ENCODE results near the gene PACRG.

Gene PACRG

DNA sequence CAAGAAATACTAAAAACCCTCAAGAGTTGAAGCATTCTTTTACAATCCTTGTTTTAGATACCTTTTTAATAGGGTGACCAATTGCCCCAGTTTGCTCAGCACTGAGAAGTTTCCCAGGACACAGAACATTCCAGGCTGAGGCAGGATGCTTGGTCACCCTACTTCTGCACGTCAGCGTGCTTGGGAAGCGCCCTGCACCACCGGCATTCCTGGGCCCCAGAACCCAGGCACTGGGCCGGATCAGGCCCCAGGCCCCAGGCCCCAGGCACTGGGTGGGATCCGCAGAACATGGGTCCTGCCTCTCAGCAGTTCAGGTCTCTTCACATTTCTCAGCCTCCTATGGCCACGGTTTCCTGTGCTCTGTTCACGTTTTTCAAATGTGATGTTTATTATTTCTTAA, 472.9 kb downstream of the PACRG start:
- no peak for DNase-seq (ENCODE audit: low read depth)

DNA sequence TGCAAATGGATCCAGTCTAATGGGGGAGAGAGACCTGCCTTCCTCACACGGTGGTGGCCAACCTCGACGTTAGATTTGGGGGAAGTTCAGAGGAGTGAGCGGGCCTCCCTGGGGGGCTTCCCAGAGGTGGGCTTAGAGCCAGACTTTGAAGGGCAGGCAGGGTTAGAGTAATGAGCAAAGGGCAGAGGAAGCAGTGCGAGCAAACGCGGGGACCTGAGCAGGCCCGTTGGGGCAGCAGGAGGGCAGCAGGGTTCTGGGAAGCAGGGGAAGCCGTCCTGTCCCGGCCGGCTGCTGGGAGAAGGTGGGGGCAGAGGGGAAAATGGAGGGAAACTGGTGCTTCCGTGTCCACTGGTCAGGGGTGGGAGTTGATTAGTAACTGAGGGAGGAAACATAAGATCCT, 474.1 kb downstream of the PACRG start:
- DNase-seq (ENCODE audit: low read depth): no peak

DNA sequence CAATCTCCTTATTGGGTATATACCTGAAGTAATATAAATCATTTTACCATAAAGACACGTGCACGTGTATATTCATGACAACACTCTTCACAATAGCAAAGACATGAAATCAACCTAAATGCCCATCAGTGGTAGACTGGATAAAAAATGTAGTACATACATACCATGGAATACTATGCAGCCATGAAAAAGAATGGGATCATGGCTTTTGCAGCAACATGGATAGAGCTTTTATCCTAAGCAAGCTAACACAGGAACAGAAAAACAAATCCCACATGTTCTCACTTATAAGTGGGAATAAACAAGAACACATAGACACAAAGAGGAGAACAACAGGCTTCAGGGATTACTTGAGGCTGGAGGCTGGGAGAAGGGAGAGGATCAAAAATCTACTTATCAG, 478.4 kb downstream of the PACRG start:
- DNase-seq (ENCODE audit: low read depth): no peak

DNA sequence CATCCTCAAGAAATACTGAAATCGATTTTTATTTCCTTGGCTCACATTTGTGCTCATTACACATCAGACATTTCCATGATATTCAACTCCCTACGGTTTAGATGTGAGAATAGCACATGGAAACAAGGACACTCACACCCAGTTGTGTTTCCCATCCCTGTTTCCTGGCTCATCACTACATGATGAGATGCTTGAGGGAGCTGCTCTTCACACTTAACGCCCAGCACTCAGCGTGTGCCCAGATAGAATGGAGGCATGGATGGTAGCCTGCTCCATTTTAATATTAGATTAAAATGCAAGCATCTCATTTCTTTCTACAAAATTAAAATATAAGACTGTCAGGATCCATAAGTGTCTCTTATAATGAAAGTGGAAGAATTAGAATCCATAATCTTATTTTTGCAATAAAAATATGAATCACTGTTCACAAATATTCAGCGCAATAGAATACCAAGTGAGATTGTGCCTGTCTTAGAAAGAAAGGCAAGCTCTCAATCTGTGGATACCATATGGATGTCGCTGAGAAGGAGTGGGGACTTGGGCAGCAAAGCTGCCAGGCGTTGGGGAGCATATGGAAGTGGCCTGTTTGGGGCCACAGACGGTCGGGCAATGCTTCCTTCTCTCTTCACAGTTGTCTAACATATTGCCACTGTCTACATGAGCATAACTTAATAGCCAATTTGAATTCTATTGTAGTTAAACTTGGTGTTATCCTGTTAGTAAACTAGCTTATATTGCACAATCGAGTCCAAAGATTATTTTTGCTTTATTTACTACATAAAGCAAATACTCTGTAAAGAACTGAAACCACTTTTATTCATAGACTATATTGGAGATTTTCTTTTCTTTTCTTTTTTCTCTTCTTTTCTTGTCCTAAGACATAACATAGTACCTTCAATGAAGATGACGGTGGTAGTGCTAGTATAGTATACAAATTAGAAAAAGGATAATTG, 479.9 kb downstream of the PACRG start:
- no peak for DNase-seq (ENCODE audit: low read depth)

DNA sequence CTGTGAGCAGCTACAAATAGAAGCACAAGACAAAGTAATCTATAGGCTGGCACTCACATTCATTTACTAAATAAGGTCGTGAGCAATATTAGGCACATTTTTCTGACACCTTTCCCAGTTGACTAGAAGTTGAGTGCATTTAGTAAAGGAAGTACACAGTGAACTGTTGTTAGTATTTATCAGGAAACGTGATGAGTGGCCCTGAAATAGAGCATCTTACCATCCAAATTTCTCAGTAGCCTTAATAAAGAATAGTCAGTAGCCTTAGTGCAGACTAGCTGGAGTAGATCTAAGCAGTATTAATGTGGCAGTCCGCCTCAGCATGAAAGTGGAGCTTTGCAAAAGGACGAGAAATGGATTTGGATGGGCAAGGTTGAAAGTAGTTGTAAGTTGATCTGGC, 481.2 kb downstream of the PACRG start:
- no peak for DNase-seq (ENCODE audit: low read depth)

DNA sequence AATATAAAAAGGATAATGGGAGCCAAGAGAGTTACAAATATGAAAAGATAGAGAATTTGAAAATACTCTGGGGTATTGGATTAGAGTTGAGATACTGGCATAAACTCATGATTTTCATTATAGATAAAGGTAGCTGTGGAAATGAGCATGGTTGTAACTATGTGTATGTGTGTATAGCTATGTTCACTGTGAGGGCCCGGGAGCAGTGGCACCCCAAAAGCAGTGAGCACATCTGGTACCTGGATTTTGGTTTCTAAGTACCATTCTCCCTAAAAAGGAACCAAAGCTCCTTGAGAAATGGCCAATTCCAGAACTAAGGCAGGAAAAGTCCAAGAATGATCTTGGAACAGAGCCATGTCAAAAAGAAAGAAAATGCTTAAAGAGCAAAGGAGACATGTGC, 484.3 kb downstream of the PACRG start:
- DNase-seq (ENCODE audit: low read depth): no peak

DNA sequence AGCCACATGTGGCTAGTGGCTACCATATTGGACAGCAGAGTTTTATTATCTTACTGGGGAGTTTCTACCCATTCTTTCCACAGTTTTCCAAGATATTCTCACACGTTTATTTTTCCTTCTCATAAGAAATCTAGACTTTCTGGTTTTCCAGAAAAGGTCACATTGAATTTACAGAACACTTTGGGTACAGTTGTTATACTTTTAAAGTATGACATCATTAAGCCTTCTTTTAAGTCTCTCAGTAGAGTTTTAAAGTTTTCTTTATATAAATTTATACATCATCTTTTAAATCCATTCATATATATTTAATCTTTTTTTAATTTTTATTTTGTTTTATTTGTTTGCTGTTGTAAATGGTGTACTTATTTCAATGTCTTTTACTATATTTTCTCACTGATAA, 486.5 kb downstream of the PACRG start:
- no peak for DNase-seq (ENCODE audit: low read depth)

DNA sequence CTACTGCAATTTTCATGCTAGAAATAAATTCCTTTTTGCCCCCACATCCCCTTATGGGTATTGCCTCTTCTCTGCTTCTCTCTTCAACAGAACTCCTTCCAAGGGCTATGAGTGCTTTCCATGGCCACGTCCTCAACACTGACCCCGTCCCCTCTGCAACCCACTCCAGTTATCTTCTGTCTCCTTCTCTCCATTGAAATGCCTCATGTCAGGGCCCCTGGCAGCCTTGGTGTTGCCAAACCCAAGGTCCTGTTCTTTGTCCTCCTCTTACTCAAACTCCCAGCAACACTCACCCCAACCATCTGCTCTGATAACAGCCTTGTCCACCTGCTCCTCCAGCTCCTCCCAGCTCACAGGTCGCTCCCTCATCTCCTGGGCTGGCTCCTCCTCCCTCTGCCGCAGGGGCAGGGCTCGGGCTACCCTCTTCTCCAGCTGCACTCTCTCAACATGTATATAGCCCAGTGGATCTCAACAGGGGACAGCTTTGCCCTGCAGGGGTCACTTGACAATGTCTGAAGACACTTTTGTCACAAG, 490.7 kb downstream of the PACRG start:
- no peak for DNase-seq (ENCODE audit: low read depth)

DNA sequence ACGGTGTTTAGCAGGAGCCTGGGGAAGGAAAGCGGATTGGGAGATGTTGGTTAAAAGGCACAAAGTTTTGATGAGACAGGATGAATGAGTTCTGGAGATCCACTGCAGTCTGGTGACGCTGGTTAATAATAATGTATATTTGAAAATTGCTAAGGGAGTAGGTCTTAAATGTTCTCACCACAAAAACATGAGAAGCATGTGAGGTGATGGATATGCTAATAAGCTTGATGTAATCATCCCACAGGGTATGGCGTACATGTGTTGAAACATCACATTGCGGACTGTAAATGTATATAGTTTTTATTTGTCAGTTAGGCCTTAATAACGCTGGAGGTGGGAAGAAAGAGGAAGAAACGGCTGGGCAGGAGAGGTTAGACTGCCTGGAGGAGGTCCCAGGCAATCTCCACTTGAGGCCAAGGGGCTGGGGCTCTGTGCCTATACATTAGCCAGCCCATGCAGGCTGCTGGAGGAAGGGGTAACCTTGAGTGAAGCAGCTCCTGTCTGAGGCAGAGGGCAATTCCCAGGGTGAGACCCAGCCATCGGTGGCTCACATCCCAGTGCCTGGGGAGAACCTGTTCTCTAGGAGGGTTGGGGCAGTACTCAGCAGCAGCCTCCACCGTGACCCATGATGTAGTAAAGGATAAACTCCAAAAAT, 498.5 kb downstream of the PACRG start:
- DNase-seq (ENCODE audit: low read depth): no peak

DNA sequence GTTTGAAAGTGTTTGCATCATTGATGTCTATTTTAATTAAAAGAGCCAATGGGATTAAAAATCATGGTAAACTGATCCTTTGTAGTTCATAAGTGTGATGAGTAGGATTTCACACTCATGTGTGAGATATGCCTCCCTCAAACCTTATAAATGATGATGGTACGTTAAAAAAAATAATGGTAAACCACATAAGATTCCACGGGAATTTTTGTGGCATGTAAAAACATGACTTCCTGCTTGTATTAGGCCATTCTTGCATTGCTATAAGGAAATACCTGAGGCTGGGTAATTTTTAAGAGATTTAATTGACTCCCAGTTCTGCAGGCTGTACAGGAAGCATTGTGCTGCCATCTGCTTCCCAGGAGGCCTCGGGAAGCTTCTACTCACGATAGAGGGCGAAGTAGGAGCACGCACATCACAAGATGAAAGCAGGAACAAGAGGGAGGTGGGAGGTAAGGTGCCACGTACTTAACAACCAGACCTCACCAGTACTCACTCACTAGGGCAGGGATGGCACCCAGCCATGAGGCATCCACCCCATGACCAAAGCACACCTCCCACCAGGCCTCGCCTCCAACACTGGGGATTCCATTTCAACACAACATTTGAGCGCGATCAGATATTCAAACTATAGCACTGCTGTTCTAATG, 499.2 kb downstream of the PACRG start:
- DNase-seq (ENCODE audit: low read depth): no peak

DNA sequence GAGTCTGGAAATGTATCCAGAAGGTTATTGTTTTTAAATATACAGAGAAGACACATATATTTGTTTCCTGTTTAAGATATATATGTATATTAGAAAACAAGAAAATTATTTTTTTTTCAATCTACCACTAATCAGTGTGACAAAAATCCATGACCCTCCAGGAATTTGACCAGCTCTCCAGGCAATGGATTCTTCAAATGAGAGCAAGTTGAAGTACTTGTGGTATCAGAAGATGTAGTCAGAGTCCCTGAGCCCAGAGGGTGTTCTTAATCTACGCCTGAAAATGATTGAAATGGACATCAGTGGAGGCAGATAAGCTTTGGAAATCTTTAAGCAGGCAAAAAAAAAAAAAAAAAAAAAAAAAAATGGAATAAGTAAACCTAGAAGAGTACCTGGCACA, 500.3 kb downstream of the PACRG start:
- no peak for DNase-seq (ENCODE audit: low read depth)

DNA sequence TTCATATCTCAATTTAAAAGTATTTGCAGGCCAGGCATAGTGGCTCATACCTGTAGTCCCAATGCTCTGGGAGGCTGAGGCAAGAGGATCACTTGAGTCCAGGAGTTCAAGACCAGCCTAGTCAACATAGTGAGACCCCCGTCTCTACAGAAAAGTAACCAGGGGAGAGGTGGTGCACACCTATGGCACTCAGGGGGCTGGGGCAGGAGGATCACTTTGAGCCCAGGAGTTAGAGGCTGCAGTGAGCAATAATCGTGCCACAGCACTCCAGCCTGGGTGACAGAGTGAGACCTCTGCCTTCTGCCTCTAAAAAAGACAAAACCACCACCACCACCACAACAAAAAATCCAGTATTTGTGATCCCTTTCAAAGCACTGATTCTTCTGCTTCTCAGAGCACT, 501.3 kb downstream of the PACRG start:
- DNase-seq (ENCODE audit: low read depth): no peak

DNA sequence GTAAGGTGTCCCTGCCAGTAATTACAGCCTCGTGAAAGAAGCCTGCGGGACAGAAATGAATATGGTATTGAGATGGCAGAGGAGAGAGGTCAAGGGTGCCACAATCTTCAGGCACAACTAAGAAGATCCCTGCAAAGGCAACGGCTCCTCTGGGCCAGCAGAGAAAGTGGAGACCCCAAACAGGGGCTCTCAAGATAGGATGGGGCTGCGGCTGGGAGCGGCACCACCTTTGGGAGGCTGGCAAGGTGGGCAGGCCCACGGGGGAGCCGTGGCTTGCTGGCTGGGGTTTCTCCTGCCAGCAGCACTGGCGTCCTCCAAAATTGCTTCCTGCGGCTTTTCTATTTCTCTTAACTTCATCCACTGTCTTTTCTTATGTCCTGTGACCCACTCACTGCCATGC, 503.1 kb downstream of the PACRG start:
- no peak for DNase-seq (ENCODE audit: low read depth)

DNA sequence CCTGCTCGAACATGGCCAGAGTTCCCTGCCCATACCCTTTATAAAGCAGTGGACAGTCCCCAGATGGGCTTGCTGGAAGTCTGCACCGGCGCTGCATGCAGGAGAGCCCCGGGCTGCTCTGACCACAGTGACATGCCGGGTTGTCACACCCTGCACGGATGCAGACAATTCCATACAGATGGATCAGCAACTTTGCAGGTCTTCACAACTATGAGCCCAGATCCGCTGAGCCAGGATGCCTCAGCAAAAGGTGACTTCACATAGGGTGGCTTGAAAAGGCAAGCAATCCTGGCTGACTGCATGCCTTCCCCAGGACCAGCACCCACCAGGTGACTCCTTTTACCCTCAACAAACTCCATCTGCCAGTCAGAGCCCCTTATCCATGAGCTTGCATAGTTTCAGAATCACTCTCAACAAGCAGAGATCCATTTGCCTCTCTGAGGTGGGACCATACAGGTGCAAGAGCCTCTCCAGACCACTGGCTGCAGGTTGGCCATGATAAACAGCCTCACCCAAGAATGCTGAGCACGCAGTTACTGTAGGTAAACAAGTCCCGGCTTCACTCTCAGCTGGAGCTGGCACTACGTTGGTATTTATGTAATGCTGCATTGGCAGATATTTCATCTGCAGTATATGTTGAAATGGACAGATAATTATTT, 503.7 kb downstream of the PACRG start:
- DNase-seq (ENCODE audit: low read depth): no peak

DNA sequence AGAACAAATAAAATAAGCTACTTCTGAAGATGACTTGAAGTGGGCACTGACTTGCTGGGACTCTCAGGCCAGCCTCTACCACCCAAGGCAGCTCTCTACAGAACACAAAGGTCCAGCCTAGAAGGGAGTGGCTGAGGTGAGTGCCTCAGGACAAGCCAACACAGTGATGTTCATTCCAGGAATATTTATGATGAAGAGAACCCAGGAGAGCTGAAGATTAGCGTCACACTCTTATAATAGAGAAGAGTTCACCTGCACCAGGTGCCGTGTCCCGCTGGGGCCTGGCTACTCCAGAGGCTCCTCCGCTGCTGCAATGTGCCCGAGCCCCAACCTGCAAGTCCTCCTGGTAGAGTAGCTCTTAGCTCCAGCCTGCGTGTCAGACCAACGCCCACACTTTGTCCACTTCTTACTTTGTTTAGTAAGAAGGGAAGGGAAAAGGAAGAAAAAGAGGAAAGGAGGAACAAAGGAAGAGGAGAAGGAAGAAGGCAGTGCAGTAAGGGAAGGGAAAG, 504.3 kb downstream of the PACRG start:
- DNase-seq (ENCODE audit: low read depth): no peak

DNA sequence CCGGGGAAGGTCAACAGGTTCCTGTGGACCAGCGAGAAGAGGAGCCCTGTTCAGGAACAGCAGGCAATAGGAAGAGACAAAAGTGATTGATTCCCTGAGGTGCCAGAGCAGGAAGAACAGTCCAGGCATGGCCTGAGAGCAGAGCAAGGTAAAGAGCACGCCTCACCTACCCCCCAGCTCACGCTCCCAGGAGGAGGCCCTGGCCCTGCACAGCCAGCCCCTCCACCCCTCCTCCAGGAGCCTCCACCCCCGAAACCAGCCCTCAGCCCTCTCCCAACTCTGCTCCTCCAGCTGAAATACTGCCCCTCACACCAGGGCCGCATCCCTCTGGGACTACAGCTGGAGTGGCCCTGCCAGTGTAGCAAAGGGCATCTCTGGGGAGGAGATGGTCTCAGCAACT, 504.9 kb downstream of the PACRG start:
- no peak for DNase-seq (ENCODE audit: low read depth)

DNA sequence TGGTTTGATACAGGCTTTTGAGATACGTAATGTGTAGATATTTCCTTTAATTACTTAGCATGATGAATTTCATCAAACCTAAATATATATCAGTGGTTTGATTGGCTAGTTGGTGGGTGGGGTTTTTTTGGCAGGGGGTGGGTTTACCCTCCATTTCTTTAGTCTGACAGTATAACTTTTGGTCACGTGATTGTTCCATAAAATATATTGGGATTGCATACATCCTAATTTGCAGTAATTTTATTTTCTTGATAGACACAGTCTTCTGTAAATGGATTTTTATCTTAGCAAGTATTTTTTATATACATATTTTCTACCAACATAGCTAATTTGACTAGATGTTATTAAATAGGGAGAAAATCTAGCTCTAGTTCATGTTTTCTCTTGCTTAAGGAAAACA, 509.3 kb downstream of the PACRG start:
- no peak for DNase-seq (ENCODE audit: low read depth)

DNA sequence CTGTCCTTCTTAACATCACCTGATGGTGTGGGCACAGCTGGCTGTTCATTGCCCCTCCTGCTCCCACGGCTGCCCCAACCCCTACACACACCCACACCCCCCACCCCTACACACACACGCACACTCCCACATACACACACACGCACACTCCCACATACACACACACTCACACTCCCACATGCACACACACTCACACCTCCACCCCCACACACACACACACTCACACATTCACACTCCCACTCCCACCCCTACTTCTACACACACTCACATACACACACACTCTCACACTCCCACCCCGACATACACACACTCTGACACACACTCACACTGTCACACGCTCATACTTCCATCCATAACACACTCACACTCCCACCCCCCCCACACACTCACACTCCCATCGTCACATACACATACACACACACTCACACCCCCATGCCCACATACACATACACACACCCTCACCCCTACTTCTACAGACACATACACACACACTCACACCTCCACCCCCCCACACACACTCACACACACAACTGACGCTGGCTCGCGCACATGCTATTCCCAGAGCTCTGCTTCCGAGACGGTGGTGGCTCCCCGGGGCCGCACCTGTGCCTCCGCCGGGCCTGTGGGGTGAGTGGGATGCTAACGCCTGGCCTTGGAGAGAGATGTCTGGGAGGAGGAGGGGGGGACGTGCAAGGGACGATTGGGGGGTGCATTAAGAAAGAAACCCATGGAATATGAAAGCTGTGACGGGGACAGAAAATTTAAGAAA, 512.0 kb downstream of the PACRG start:
- no peak for DNase-seq (ENCODE audit: low read depth)

DNA sequence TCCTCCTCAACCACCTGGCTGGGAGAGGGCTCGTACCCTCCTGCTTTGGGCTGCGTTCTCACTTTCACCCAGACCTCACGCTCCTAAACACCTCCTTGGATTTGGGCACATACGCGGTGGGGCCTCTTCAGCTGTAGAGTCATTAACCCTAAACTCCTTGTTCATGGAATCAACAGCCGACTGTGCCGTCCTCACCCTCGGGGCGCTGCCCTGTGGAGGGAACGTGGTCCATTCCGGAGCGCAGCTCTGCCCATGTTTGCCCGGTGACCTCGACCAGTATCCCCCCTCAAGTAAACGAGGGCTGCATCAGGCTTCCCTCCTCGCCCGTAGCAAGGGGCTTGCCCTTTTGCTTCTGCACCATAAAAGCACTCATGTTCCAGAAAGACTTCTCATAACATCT, 512.8 kb downstream of the PACRG start:
- DNase-seq (ENCODE audit: low read depth): no peak

DNA sequence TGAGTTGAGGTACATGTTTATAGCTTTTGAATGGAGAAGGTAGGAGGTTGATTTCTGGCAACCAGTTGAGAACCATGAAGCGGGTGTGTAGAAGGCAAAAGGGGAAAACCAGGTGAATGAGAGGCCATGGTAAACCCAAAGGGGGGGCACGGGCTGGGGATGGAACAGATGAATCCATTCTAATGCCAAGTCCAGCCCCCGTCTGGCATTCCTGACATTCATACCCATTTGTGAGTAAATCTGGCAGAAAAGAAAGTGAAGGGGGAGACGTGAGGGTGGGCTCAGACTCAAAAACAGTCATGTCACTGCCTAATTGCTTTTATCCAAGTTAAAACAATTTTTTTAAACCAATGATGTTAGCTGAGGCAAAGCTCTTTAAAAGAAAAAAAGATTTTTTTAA, 513.9 kb downstream of the PACRG start:
- DNase-seq (ENCODE audit: low read depth): no peak

DNA sequence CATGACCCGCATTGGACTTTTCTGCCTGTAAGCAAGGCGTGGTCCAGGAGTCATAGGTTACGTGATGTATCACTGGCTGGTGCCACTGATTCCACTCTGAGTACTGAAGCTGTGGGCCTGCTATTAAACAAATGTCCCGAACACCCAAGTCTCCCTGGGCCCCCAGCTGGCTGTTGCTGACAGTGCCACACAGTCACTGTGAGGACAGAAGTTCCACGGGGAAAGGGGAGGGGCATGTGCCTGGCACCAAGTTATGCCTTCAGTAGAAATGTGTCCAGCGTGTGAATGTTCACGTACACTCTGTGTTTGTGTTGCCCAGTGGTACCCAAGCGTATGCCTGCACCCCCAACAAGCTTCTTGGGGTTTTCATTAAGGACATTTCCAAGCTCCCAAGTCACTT, 515.3 kb downstream of the PACRG start:
- no peak for DNase-seq (ENCODE audit: low read depth)

All from stimulated activated CD8-positive, alpha-beta memory T cell treated with anti-CD3 and anti-CD28 coated beads, Interleukin-12 subunit alpha, Interleukin-12 subunit beta, amount 100 ng/mL, for 1 hour (primary cell).